HEK293T (cell line): ENCODE data around the gene DPEP2NB.
"Not testable (repeated sequence)": the region's sequence is repeated elsewhere in the genome, so short reads cannot be mapped to it uniquely, and the experiment has no call there.

Source experiments
- CTCF ChIA-PET: fragments of 350-600 bp; formaldehyde crosslinking; extraction: SDS; loops from one replicate; lab custom pipeline; 2021; ENCODE audit warnings: antibody characterized with exemption, inconsistent platforms; lab: Yijun Ruan, JAX
- POLR2A ChIA-PET: fragments of 350-600 bp; formaldehyde crosslinking; extraction: SDS; loops from one replicate; lab custom pipeline; 2020; ENCODE audit warnings: antibody characterized with exemption, inconsistent platforms; lab: Yijun Ruan, JAX
- DNase-seq: peaks from one replicate; pipeline ENCODE4 v3.0.0; 2012; ENCODE audit warnings: mixed read lengths; ENCODE audit errors: extremely low spot score
- ARNT ChIP-seq: fragments of 450-650 bp; IDR thresholded peaks from 2 replicates; pipeline ENCODE4 v1.6.1; 2017; ENCODE audit warnings: mild to moderate bottlenecking
- BHLHE40 ChIP-seq: fragments of 450-650 bp; IDR thresholded peaks from 2 replicates; pipeline ENCODE4 v1.6.1; 2016; ENCODE audit warnings: mild to moderate bottlenecking, moderate library complexity, borderline replicate concordance
- CTBP1 ChIP-seq: fragments of 450-650 bp; IDR thresholded peaks from 2 replicates; pipeline ENCODE4 v1.6.1; 2016; ENCODE audit warnings: borderline replicate concordance
- ELF4 ChIP-seq: fragments of 450-650 bp; IDR thresholded peaks from 2 replicates; pipeline ENCODE4 v1.6.1; 2017; ENCODE audit warnings: antibody characterized with exemption
- FOXA1 ChIP-seq: fragments of 450-650 bp; IDR thresholded peaks from 2 replicates; pipeline ENCODE4 v1.6.1; 2016; ENCODE audit warnings: mild to moderate bottlenecking
- FOXK2 ChIP-seq: fragments of 450-650 bp; IDR thresholded peaks from 2 replicates; pipeline ENCODE4 v1.6.1; 2016; ENCODE audit warnings: mild to moderate bottlenecking
- FOXM1 ChIP-seq: fragments of 450-650 bp; IDR thresholded peaks from 2 replicates; pipeline ENCODE4 v1.6.1; 2017; ENCODE audit warnings: mild to moderate bottlenecking, borderline replicate concordance
- HDGF ChIP-seq: fragments of 450-650 bp; IDR thresholded peaks from 2 replicates; pipeline ENCODE4 v1.6.1; 2017; ENCODE audit warnings: antibody characterized with exemption, borderline replicate concordance
- L3MBTL2 ChIP-seq: fragments of 450-650 bp; conservative IDR thresholded peaks from 2 replicates; pipeline ENCODE4 v1.6.1; 2016; ENCODE audit warnings: mild to moderate bottlenecking
- LEF1 ChIP-seq: fragments of 450-650 bp; IDR thresholded peaks from 2 replicates; pipeline ENCODE4 v1.6.1; 2017; ENCODE audit warnings: mild to moderate bottlenecking, borderline replicate concordance
- NFRKB ChIP-seq: fragments of 450-650 bp; IDR thresholded peaks from 2 replicates; pipeline ENCODE4 v1.6.1; 2016; ENCODE audit warnings: mild to moderate bottlenecking, moderate library complexity
- PKNOX1 ChIP-seq: fragments of 450-650 bp; IDR thresholded peaks from 2 replicates; pipeline ENCODE4 v1.6.1; 2016
- SP1 ChIP-seq: fragments of 450-650 bp; IDR thresholded peaks from 2 replicates; pipeline ENCODE4 v1.6.1; 2017
- SUZ12 ChIP-seq: fragments of 450-650 bp; IDR thresholded peaks from 2 replicates; pipeline ENCODE4 v1.6.1; 2016; ENCODE audit warnings: mild to moderate bottlenecking
- TARDBP ChIP-seq: fragments of 450-650 bp; IDR thresholded peaks from 2 replicates; pipeline ENCODE4 v1.6.1; 2016
- ZNF384 ChIP-seq: fragments of 450-650 bp; IDR thresholded peaks from 2 replicates; pipeline ENCODE4 v1.6.1; 2016

The DPEP2NB gene

GRCh38 chr16:68022278-68022727, 6.6 kb upstream of the DPEP2NB start:
- POLR2A ChIA-PET = interaction anchor here (0.7 to 2.4 kb wide), 9 partner anchors 11 to 1851 kb away, joined by 3 to 15 read pairs (median 6); partner anchors contain the start of genes DPEP2 and SLC7A6
- no peak for DNase-seq
- TF ChIP-seq FOXA1 = no peak
- no peak for TF ChIP-seq ARNT
- TF ChIP-seq L3MBTL2 = no peak
- no peak for TF ChIP-seq FOXM1
- no peak for TF ChIP-seq HDGF
- no peak for TF ChIP-seq BHLHE40
- TF ChIP-seq TARDBP = no peak
- no peak for TF ChIP-seq LEF1
- TF ChIP-seq NFRKB = no peak
- TF ChIP-seq PKNOX1 = no peak
- no peak for TF ChIP-seq SUZ12
- no peak for TF ChIP-seq CTBP1
- TF ChIP-seq ELF4 = no peak
- no peak for TF ChIP-seq FOXK2
- TF ChIP-seq SP1 = no peak
- no peak for TF ChIP-seq ZNF384
- CTCF ChIA-PET = interaction anchor here (0.6 to 2.1 kb wide), 3 partner anchors 15 to 23 kb away, joined by 5 to 7 read pairs (median 6); no protein-coding TSS in a partner anchor

- ChIA-PET POLR2A (interaction anchor here (0.7 to 2.4 kb wide), 5 partner anchors 16 to 1852 kb away, joined by 3 to 13 read pairs (median 3); partner anchors contain the start of gene NFATC3), CTCF (interaction anchor here (0.6 to 2.1 kb wide), 2 partner anchors 20 to 24 kb away, joined by 6 to 7 read pairs; no protein-coding TSS in a partner anchor)
- DNase-seq = no peak
- TF ChIP-seq ARNT (no peak), FOXM1 (no peak), PKNOX1 (no peak), SUZ12 (no peak), TARDBP (no peak), ZNF384 (no peak), LEF1 (no peak), L3MBTL2 (no peak), SP1 (no peak), FOXK2 (no peak), CTBP1 (no peak), FOXA1 (no peak), BHLHE40 (no peak), ELF4 (no peak), HDGF (no peak), NFRKB (no peak)
These were observed 5.8 kb upstream of the DPEP2NB start for GRCh38 chr16:68021490-68021889.

- CTCF ChIA-PET = no interaction called here
- POLR2A ChIA-PET = no interaction called here
- DNase-seq = no peak
- TF ChIP-seq LEF1 (no peak), HDGF (no peak), L3MBTL2 (no peak), SP1 (no peak), FOXK2 (no peak), ZNF384 (no peak), NFRKB (no peak), PKNOX1 (no peak), TARDBP (no peak), SUZ12 (no peak), ELF4 (no peak), FOXA1 (no peak), CTBP1 (no peak), ARNT (no peak), BHLHE40 (no peak), FOXM1 (no peak)
These were observed 3.5 kb upstream of the DPEP2NB start for GRCh38 chr16:68019167-68019680.

GRCh38 chr16:68013440-68013839, 2.3 kb downstream of the DPEP2NB start:
- DNase-seq = no peak
- ChIA-PET CTCF (no interaction called here), POLR2A (interaction anchor here (1.1 kb wide), 1 partner anchor 10 kb away, joined by 6 read pairs; the partner anchor contains the start of genes DDX28 and DUS2)
- TF ChIP-seq FOXM1 (no peak), NFRKB (no peak), ELF4 (no peak), SP1 (no peak), SUZ12 (no peak), FOXK2 (no peak), BHLHE40 (no peak), LEF1 (no peak)

- POLR2A ChIA-PET, DNase-seq: not testable (repeated sequence)
- CTCF ChIA-PET = interaction anchor here (0.7 kb wide), 1 partner anchor 30 kb away, joined by 3 read pairs; no protein-coding TSS in a partner anchor
These were observed 5.8 kb downstream of the DPEP2NB start for GRCh38 chr16:68009872-68010271.

- ChIA-PET CTCF (no interaction called here), POLR2A (no interaction called here)
- TF ChIP-seq L3MBTL2 (no peak), SP1 (no peak), HDGF (no peak), FOXM1 (no peak), PKNOX1 (no peak), TARDBP (no peak), CTBP1 (no peak), BHLHE40 (no peak), ARNT (no peak), NFRKB (no peak), ZNF384 (no peak), FOXA1 (no peak)
- DNase-seq = no peak
These were observed 6.5 kb downstream of the DPEP2NB start for GRCh38 chr16:68009157-68009735.
